DND-41 (cell line): ENCODE results near the gene NMS.

Experiments
- ATAC-seq: fragments of 200-7000 bp; cut with Tn5 transposase; 3 replicates; pipeline ENCODE4 v1.9.1; 2021; ENCODE audit warnings: low read depth; ENCODE audit not compliant: insufficient read depth
- DNase-seq: peaks from one replicate; pipeline ENCODE4 v3.0.0-alpha.2; 2020
- H2AFZ ChIP-seq: 2 replicates; pipeline ENCODE4 v1.6.0; 2012; ENCODE audit warnings: low read depth, low read length
- H3K27ac ChIP-seq: 2 replicates; pipeline ENCODE4 v1.5.1; 2012; ENCODE audit warnings: low read length, inconsistent platforms
- H3K27me3 ChIP-seq: fragments of 200-600 bp; sonication (generic); 2 replicates; pipeline ENCODE4 v1.6.0; 2012; ENCODE audit warnings: low read length, mild to moderate bottlenecking, inconsistent platforms; ENCODE audit not compliant: insufficient read depth, poor library complexity
- H3K36me3 ChIP-seq: 2 replicates; pipeline ENCODE4 v1.5.1; 2012; ENCODE audit warnings: low read length, inconsistent platforms; ENCODE audit not compliant: insufficient read depth
- H3K4me1 ChIP-seq: 2 replicates; pipeline ENCODE4 v1.5.1; 2012; ENCODE audit warnings: mild to moderate bottlenecking, low read length; ENCODE audit not compliant: insufficient read depth
- H3K4me2 ChIP-seq: 2 replicates; pipeline ENCODE4 v1.6.0; 2012; ENCODE audit warnings: mild to moderate bottlenecking, moderate library complexity, low read length, inconsistent platforms; ENCODE audit not compliant: insufficient read depth
- H3K4me3 ChIP-seq, 2 experiments: fragments of 200-600 bp in 1 of 2; shearing (Covaris generic) in 1 of 2; 2 replicates each; pipeline ENCODE4 v1.5.1; 2012 to 2016; ENCODE audit warnings: inconsistent platforms in 2 of 2, low read length in 2 of 2, mild to moderate bottlenecking in 2 of 2, low read depth in 1 of 2, moderate library complexity in 1 of 2
- H3K79me2 ChIP-seq: 2 replicates; pipeline ENCODE4 v1.6.0; 2012; ENCODE audit warnings: low read length, inconsistent platforms; ENCODE audit not compliant: insufficient read depth
- H3K9ac ChIP-seq: 2 replicates; pipeline ENCODE4 v1.6.0; 2012; ENCODE audit warnings: low read depth, mild to moderate bottlenecking, inconsistent platforms, low read length, moderate library complexity
- H3K9me3 ChIP-seq: 2 replicates; pipeline ENCODE4 v1.5.1; 2012; ENCODE audit warnings: low read length, moderate library complexity, mild to moderate bottlenecking, inconsistent platforms; ENCODE audit not compliant: insufficient read depth, severe bottlenecking
- H4K20me1 ChIP-seq: 2 replicates; pipeline ENCODE4 v1.6.0; 2012; ENCODE audit warnings: low read length; ENCODE audit not compliant: insufficient read depth
- EZH2 ChIP-seq: IDR thresholded peaks from 3 replicates; pipeline ENCODE4 v1.6.1; 2012; ENCODE audit warnings: borderline replicate concordance, low read depth, mild to moderate bottlenecking, moderate library complexity, low read length, inconsistent platforms; ENCODE audit not compliant: severe bottlenecking
- TF ChIP-seq, protein P1 (sequence below): IDR thresholded peaks from 2 replicates; pipeline ENCODE4 v1.5.1; 2012; ENCODE audit warnings: borderline replicate concordance, low read length, moderate library complexity, mild to moderate bottlenecking; ENCODE audit not compliant: poor library complexity, severe bottlenecking; ENCODE audit errors: extremely low read depth

The NMS gene

GRCh38 chr2:100517556-100517955 lies 47.3 kb downstream of the NMS start:
- no peaks in the 10 kb centered on the region for H3K36me3 ChIP-seq
- H4K20me1 ChIP-seq: no peaks in the 10 kb centered on the region
- H3K9ac ChIP-seq: no peak overlapping the region
- H2AFZ ChIP-seq: no peak overlapping the region
- peaks cover 2% of the 10 kb centered on the region for H3K27me3 ChIP-seq
- no peaks in the 10 kb centered on the region for H3K79me2 ChIP-seq
- DNase-seq (no peak), ATAC-seq (no peak)
- H3K4me2 ChIP-seq: no peak overlapping the region
- no peak for TF ChIP-seq EZH2
- TF ChIP-seq, protein P1, sequence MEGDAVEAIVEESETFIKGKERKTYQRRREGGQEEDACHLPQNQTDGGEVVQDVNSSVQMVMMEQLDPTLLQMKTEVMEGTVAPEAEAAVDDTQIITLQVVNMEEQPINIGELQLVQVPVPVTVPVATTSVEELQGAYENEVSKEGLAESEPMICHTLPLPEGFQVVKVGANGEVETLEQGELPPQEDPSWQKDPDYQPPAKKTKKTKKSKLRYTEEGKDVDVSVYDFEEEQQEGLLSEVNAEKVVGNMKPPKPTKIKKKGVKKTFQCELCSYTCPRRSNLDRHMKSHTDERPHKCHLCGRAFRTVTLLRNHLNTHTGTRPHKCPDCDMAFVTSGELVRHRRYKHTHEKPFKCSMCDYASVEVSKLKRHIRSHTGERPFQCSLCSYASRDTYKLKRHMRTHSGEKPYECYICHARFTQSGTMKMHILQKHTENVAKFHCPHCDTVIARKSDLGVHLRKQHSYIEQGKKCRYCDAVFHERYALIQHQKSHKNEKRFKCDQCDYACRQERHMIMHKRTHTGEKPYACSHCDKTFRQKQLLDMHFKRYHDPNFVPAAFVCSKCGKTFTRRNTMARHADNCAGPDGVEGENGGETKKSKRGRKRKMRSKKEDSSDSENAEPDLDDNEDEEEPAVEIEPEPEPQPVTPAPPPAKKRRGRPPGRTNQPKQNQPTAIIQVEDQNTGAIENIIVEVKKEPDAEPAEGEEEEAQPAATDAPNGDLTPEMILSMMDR: no peak
- no peak overlapping the region for H3K4me3 ChIP-seq
- no peaks in the 10 kb centered on the region for H3K9me3 ChIP-seq
- no peak overlapping the region for H3K27ac ChIP-seq
- no peaks in the 10 kb centered on the region for H3K4me1 ChIP-seq

DNA sequence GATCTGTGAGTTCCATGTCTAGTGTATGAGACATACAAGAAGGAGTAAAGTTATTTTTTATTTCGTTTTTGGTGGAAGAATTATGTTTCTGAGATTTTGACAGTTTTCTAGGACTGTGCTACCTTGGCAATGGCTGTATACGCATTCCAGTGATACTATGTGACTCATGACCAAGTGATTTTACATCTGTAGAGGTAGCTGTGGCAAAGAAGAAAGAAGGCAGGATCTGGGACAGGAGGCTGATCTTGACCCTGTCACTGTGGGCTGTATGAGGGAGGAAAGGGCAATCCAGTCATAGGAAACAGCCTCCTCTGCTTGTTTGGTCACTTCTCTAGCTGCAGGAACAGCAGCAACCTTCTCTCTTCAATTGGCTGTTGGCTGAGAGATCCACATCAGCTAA lies 48.5 kb downstream of the NMS start:
- Histone ChIP-seq H3K4me2 (no peak overlapping the region), H3K79me2 (no peaks in the 10 kb centered on the region), H3K36me3 (no peaks in the 10 kb centered on the region), H3K4me3 (no peak overlapping the region), H3K4me1 (no peaks in the 10 kb centered on the region), H3K27ac (no peak overlapping the region), H3K9ac (no peak overlapping the region), H3K9me3 (no peaks in the 10 kb centered on the region), H2AFZ (no peak overlapping the region), H4K20me1 (no peaks in the 10 kb centered on the region), H3K27me3 (peaks cover 2% of the 10 kb centered on the region)
- TF ChIP-seq, protein P1: no peak
- TF ChIP-seq EZH2: no peak
- ATAC-seq (no peak), DNase-seq (no peak)

DNA sequence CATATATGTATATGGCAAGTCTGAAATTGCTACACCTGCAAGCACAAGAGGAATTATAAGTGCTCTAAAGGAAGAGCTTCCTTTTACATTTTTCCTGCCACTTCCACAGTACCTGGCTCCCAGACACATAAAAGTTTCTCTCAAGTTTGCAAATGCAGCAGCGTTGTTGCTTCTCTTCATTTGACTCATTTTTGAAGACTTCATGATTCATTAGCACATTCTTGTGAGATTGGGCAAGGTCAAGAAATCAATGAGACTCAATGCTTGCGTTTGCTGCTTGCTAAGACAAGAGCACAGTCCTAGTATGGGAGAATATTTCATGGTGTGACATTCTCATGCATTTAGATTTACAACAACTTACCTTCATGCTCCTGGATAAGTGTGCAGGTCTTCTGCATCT lies 49.9 kb downstream of the NMS start:
- Histone ChIP-seq H3K4me3 (no peak overlapping the region), H3K27me3 (peaks cover 2% of the 10 kb centered on the region), H3K79me2 (no peaks in the 10 kb centered on the region), H4K20me1 (no peaks in the 10 kb centered on the region), H3K36me3 (no peaks in the 10 kb centered on the region), H3K27ac (no peak overlapping the region), H3K9ac (no peak overlapping the region), H3K4me1 (no peaks in the 10 kb centered on the region), H3K4me2 (no peak overlapping the region), H2AFZ (no peak overlapping the region), H3K9me3 (no peaks in the 10 kb centered on the region)
- DNase-seq: no peak
- no peak for ATAC-seq
- TF ChIP-seq, protein P1: no peak
- no peak for TF ChIP-seq EZH2

- no peaks in the 10 kb centered on the region for H3K79me2 ChIP-seq
- TF ChIP-seq, protein P1: no peak
- TF ChIP-seq EZH2: no peak
- no peaks in the 10 kb centered on the region for H4K20me1 ChIP-seq
- peaks cover 2% of the 10 kb centered on the region for H3K27me3 ChIP-seq
- no peak overlapping the region for H3K27ac ChIP-seq
- H3K9me3 ChIP-seq: no peaks in the 10 kb centered on the region
- ATAC-seq: no peak
- no peak for DNase-seq
- H3K4me1 ChIP-seq: no peaks in the 10 kb centered on the region
- H3K4me2 ChIP-seq: no peak overlapping the region
- H3K4me3 ChIP-seq: no peak overlapping the region
- H3K36me3 ChIP-seq: no peaks in the 10 kb centered on the region
- H3K9ac ChIP-seq: no peak overlapping the region
- no peak overlapping the region for H2AFZ ChIP-seq
Observed at GRCh38 chr2:100522430-100522829, 52.1 kb downstream of the NMS start.
